Transverse colon (tissue), 3 donors: ENCODE results near the gene EWSR1.

ENCODE experiments used
- CTCF ChIP-seq, 5 experiments: fragments of 200-600 bp in 3 of 5; fragments of 450-650 bp in 2 of 5; sonication (generic) in 3 of 5; IDR thresholded peaks; 1 replicate in 2 of 5; 2 replicates in 3 of 5; pipeline ENCODE4 v1.5.1; 2016 to 2017; ENCODE audit warnings: antibody characterized with exemption in 5 of 5, inconsistent platforms in 3 of 5, mild to moderate bottlenecking in 2 of 5, moderate library complexity in 1 of 5
- EP300 ChIP-seq: sonication (generic); formaldehyde crosslinking; IDR thresholded peaks from one replicate; pipeline ENCODE4 v1.6.1; 2017; ENCODE audit warnings: antibody characterized with exemption, low read depth

- TF ChIP-seq EP300 (no peak), CTCF (IDR thresholded peaks at IDR 0.05) (no peak)
Observed at GRCh38 chr22:29300467-29300806, 32.4 kb downstream of the EWSR1 start.
